Adipose tissue (tissue), 3 donors: ENCODE measurements around the gene TMC7. TPM values are rescaled to one million over a fixed set of nuclear protein-coding genes. Genes with fewer than 3 reads are reported as not detected.

Experiments
- H3K27ac ChIP-seq: one replicate; pipeline ENCODE4 v1.5.1; 2013; ENCODE audit warnings: low read depth, low read length
- WGBS, 3 donors: extraction: QIAGEN DNeasy Blood & Tissue Kit; methylation state at CpG; one replicate each; pipeline ENCODE4 v1.1.7; 2013; 5-methylcytosine and 5-hydroxymethylcytosine counted together
- polyA plus RNA-seq, 3 donors: library from polyadenylated mRNA; stranded (reverse); fragments of 200-250 nt; gene quantifications; one replicate each; pipeline ENCODE4 v1.2.3, GENCODE V29; 2013
- donor health status: healthy with polysubstance abuse.
- donor health status: Bipolar disorder and iron deficiency.
- donor health status: healthy.

The TMC7 gene
- polyA plus RNA-seq, 3 donors, result 0.30 to 2.0 (median 1.3) TPM

- WGBS, 3 donors, result 79 to 81% (median 80%) methylated on average over 21 of the region's 21 CpGs
- no peak overlapping the region for H3K27ac ChIP-seq
These were observed 88.4 kb downstream of the TMC7 start for GRCh38 chr16:19071811-19072777.

- no peak overlapping the region for H3K27ac ChIP-seq
- WGBS, 3 donors, result 80 to 98% (median 82%) methylated on average over 3 of the region's 3 CpGs
These were observed 89.6 kb downstream of the TMC7 start for GRCh38 chr16:19073344-19073743.

- no peak overlapping the region for H3K27ac ChIP-seq
- WGBS, 3 donors, result 74 to 80% (median 76%) methylated on average over 7 of the region's 7 CpGs
These were observed 90.1 kb downstream of the TMC7 start for GRCh38 chr16:19073863-19074262.

- WGBS, 3 donors, result 91 to 95% (median 95%) methylated on average over 12 of the region's 12 CpGs
- no peak overlapping the region for H3K27ac ChIP-seq
These were observed 91.8 kb downstream of the TMC7 start for GRCh38 chr16:19075511-19075910.

DNA sequence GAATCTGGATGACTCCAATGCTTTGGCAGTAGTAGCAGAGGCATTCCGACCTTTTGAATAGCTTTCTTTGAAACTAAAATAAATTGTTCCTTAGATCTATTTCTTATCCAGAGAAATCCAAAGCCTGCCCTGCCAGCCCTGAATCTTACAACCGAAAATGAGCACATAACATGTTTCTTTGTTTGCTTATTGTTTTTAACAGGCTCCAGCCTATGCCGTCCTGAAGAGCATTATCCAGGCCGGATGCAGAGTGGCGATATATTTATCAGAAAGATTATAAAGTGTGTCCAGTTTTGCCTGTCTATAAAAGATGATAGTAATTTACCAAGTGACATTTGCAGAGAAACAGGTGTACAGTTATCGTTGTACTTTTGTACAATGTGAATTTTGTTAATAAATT lies 94.1 kb downstream of the TMC7 start:
- 82 to 92% (median 88%) methylated on average over 6 of the region's 6 CpGs for WGBS, 3 donors
- no peak overlapping the region for H3K27ac ChIP-seq

DNA sequence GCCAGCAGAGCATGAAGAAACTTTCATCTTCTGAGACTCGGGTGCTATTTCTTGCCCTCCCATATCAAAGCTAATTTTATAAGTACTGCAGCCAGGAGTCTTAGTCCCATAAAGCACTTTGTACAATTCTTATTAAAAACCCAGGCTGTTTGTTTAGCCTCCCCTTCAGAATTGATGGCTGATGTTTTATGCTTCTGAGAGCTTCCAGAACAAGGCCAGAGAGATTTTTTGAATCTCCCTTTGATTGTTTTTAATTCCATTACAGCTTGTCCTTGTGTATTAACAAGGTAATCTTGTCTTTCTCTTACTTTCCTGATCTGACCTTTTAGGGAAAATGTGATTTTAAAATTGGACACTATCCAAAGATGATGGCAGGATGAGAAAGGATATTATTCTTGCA lies 99.9 kb downstream of the TMC7 start:
- WGBS, 3 donors, result 74 to 83% (median 80%) methylated on average over 1 of the region's 1 CpG
- no peak overlapping the region for H3K27ac ChIP-seq

- H3K27ac ChIP-seq, result no peak overlapping the region
- WGBS, 3 donors, result 78 to 90% (median 86%) methylated on average over 3 of the region's 3 CpGs
These were observed 100.4 kb downstream of the TMC7 start for GRCh38 chr16:19084139-19084538.

- no peak overlapping the region for H3K27ac ChIP-seq
- 84 to 93% (median 91%) methylated on average over 5 of the region's 5 CpGs for WGBS, 3 donors
These were observed 101.1 kb downstream of the TMC7 start for GRCh38 chr16:19084879-19085278.

- WGBS, 3 donors, result 23 to 43% (median 40%) methylated on average over 8 of the region's 8 CpGs
- no peak overlapping the region for H3K27ac ChIP-seq
These were observed 102.0 kb downstream of the TMC7 start for GRCh38 chr16:19085679-19086200.

- H3K27ac ChIP-seq, result no peak overlapping the region
- WGBS, 3 donors, result 6 to 8% (median 6%) methylated on average over 51 to 52 of the region's 52 CpGs
These were observed 102.8 kb downstream of the TMC7 start for GRCh38 chr16:19086322-19087199.

- no peak overlapping the region for H3K27ac ChIP-seq
- WGBS, 3 donors, result 83 to 86% (median 85%) methylated on average over 5 of the region's 5 CpGs
These were observed 104.7 kb downstream of the TMC7 start for GRCh38 chr16:19088341-19088916.

- 80 to 89% (median 80%) methylated on average over 3 of the region's 3 CpGs for WGBS, 3 donors
- H3K27ac ChIP-seq, result no peak overlapping the region
These were observed 105.7 kb downstream of the TMC7 start for GRCh38 chr16:19089410-19089955.

GRCh38 chr16:19090916-19091315 lies 107.2 kb downstream of the TMC7 start:
- no peak overlapping the region for H3K27ac ChIP-seq
- WGBS, 3 donors, result 95 to 99% (median 98%) methylated on average over 6 of the region's 6 CpGs

GRCh38 chr16:19092653-19093410 lies 109.1 kb downstream of the TMC7 start:
- H3K27ac ChIP-seq, result no peak overlapping the region
- 66 to 93% (median 91%) methylated on average over 2 of the region's 2 CpGs for WGBS, 3 donors

DNA sequence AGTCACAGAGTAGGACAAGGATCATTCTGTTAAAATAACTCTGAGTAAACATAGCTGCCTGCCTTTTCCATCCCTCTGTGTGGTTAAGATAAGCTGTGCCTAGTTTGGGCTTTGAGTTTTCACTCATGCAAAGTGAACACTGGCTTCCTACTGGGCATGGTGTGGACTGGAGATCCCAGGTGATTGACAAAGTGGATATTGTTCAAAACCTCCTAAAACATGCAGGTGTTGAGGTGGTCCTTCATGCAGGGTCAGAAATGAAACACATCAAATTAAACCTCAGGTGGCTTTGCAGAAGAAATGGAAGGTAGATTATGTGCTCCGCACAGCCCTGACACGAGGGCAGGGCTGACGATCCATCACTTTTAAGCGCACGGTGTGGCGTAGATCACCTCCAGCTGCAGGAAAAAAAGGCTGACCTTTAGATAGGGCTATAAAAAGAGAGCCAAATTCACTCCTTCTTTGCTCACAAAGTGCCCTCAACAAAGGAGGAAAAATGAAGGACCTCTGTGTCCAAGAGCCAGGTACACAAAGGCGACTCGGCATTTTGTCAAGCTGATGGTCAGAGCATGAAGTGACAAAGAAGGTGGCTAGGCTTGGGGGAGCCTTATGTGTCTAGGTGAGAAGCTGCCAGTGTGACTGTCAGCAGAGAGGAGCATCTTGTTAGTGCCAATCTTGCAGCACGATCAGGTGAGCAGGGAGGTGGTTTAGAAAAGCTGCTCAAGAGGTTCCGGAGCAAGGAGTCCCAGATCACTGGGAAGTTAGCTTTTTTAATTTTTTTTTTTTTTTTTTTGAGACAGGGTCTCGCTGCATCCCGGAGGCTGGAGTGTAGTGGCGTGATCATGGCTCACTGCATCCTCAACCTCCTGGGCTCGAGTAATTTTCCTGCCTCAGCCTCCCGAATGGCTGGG lies 110.2 kb downstream of the TMC7 start:
- H3K27ac ChIP-seq, result no peak overlapping the region
- WGBS, 3 donors, result 72 to 88% (median 86%) methylated on average over 15 of the region's 15 CpGs

DNA sequence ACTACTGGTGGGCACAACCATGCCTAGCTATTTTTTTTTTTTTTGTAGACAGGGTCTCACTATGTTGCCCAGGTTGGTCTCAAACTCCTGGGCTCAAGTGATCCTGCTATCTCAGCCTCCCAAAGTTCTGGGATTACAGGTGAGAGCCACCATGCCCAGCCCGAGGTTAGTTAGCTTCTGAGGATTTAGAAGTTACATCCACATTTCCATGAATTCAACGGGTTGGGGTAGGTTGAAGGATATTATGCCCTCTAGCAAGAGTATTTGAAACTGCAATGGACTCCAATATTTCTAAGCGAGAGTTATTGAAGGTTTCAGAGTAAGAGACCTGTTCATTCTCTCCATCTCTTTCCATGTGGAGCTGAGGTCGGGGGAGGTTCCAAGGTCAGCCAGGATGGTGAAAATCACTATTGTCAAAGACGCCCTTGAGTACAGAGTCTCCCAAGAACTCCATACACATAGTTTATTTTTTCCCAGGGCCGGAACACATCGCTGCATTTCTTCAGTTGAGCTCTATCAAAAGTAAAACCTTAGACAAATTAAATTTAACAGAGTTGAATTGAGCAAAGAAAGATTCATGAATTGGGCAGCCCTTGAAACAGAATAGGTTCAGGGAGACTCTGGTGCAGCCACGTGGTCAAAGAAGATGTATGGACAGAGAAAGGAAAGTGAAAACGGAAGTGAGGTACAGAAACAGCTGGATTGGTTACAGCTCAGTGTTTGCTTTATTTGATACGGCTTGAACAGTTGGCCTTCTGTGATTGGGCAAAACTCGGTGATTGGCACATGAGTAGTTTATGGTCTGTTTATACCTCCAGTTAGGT lies 111.0 kb downstream of the TMC7 start:
- no peak overlapping the region for H3K27ac ChIP-seq
- WGBS, 3 donors, result 61 to 76% (median 75%) methylated on average over 11 of the region's 11 CpGs
